Neural progenitor cell (in vitro differentiated cells): ENCODE data around the gene NPTN. TPM values are rescaled to one million over a fixed set of nuclear protein-coding genes. Genes with fewer than 3 reads are reported as not detected.

Experiments
- DNase-seq: peaks from one replicate; pipeline ENCODE4 v3.0.0-alpha.2; 2016; ENCODE audit warnings: low spot score
- H2AFZ ChIP-seq: fragments of 200-600 bp; sonication (generic); replicated peaks from 2 replicates; pipeline ENCODE4 v1.6.1; 2016; ENCODE audit warnings: antibody characterized with exemption
- H3F3A ChIP-seq: fragments of 200-600 bp; sonication (generic); 2 replicates; pipeline ENCODE4 v1.6.1; 2016; ENCODE audit warnings: antibody characterized with exemption, low read depth
- H3K27ac ChIP-seq: fragments of 200-600 bp; sonication (generic); 2 replicates; pipeline ENCODE4 v1.5.1; 2016; ENCODE audit warnings: mild to moderate bottlenecking
- H3K27me3 ChIP-seq: fragments of 200-600 bp; sonication (generic); 2 replicates; pipeline ENCODE4 v1.6.1; 2016; ENCODE audit warnings: mild to moderate bottlenecking, moderate library complexity
- H3K36me3 ChIP-seq: fragments of 200-600 bp; sonication (generic); 2 replicates; pipeline ENCODE4 v1.5.1; 2016
- H3K4me1 ChIP-seq: fragments of 200-600 bp; sonication (generic); 2 replicates; pipeline ENCODE4 v1.6.1; 2016; ENCODE audit warnings: mixed run types
- H3K4me2 ChIP-seq: fragments of 200-600 bp; sonication (generic); 2 replicates; pipeline ENCODE4 v1.6.1; 2016
- H3K4me3 ChIP-seq: fragments of 200-600 bp; sonication (generic); 2 replicates; pipeline ENCODE4 v1.5.1; 2016
- H3K79me2 ChIP-seq: fragments of 200-600 bp; sonication (generic); 2 replicates; pipeline ENCODE4 v1.6.1; 2016; ENCODE audit warnings: low read depth
- H3K9ac ChIP-seq: fragments of 200-600 bp; sonication (generic); 2 replicates; pipeline ENCODE4 v1.6.1; 2016
- H3K9me3 ChIP-seq: fragments of 200-600 bp; sonication (generic); 2 replicates; pipeline ENCODE4 v1.5.1; 2016; ENCODE audit warnings: low read depth
- H4K20me1 ChIP-seq: fragments of 200-600 bp; sonication (generic); 2 replicates; pipeline ENCODE4 v1.6.1; 2016; ENCODE audit warnings: low read depth
- H3K27ac Mint-ChIP-seq: 3 replicates; pipeline ENCODE4 v1.8.0; 2021; ENCODE audit warnings: mixed read lengths
- H3K27me3 Mint-ChIP-seq: 2 replicates; pipeline ENCODE4 v1.8.0; 2022; ENCODE audit warnings: low read depth, mild to moderate bottlenecking, inconsistent platforms, moderate library complexity, mixed read lengths; ENCODE audit not compliant: insufficient read depth
- H3K36me3 Mint-ChIP-seq: 3 replicates; pipeline ENCODE4 v1.8.0; 2021; ENCODE audit warnings: mixed read lengths
- H3K4me1 Mint-ChIP-seq: 3 replicates; pipeline ENCODE4 v1.8.0; 2021; ENCODE audit warnings: mixed read lengths
- H3K4me3 Mint-ChIP-seq: 3 replicates; pipeline ENCODE4 v1.8.0; 2021; ENCODE audit warnings: mild to moderate bottlenecking, moderate library complexity, mixed read lengths
- H3K9me3 Mint-ChIP-seq: 3 replicates; pipeline ENCODE4 v1.8.0; 2020; ENCODE audit warnings: mixed read lengths
- EZH2 ChIP-seq: fragments of 200-600 bp; sonication (generic); IDR thresholded peaks from 2 replicates; pipeline ENCODE4 v1.6.1; 2017; ENCODE audit warnings: antibody characterized with exemption, mild to moderate bottlenecking, moderate library complexity
- EZH2phosphoT487 ChIP-seq: fragments of 200-600 bp; sonication (generic); IDR thresholded peaks from 2 replicates; pipeline ENCODE4 v1.6.1; 2017; ENCODE audit warnings: antibody characterized with exemption
- total RNA-seq: library from RNA; depleted of rRNA; stranded (reverse); fragments of >200 nt; gene quantifications from 2 replicates; pipeline ENCODE4 v1.2.3, GENCODE V29; 2015; ENCODE audit warnings: low replicate concordance
- TF ChIP-seq, protein P1 (sequence below): fragments of 200-600 bp; sonication (generic); IDR thresholded peaks from 2 replicates; pipeline ENCODE4 v1.5.1; 2017; ENCODE audit warnings: antibody characterized with exemption, mild to moderate bottlenecking

NPTN gene
- total RNA-seq, 1 donor from 2014 or later: 110 TPM

DNA sequence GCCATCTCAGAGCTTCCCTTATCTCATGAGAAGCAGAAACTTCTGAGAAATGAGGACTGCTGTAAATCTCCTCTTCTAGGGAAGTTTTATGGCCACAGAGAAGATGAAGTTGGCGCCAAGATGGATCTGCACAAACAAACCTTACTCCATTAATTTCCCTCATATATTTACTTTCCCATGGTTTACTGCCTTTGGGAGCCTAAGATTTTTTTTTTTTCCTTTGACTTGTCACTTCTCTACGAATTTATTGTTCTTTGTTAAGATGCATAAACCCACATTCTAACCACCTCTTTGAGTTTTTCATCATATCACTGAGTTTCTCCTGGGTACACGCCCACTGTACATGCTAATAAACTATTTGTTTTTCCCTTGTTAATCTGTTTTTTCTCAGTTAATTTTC is 21.5 kb upstream of the NPTN start:
- Histone ChIP-seq H3K79me2 (no peaks in the 10 kb centered on the region), H3K4me3 (no peak overlapping the region), H3K27me3 (no peaks in the 10 kb centered on the region), H3K4me2 (no peak overlapping the region), H2AFZ (no peak overlapping the region), H4K20me1 (no peaks in the 10 kb centered on the region), H3K9ac (no peak overlapping the region), H3K36me3 (no peaks in the 10 kb centered on the region), H3K27ac (no peak overlapping the region), H3K4me1 (no peaks in the 10 kb centered on the region), H3K9me3 (no peaks in the 10 kb centered on the region), H3F3A (no peaks in the 10 kb centered on the region)
- Mint-ChIP-seq H3K27me3 (no peaks in the 10 kb centered on the region), H3K27ac (no peak overlapping the region), H3K9me3 (no peaks in the 10 kb centered on the region), H3K36me3 (no peaks in the 10 kb centered on the region), H3K4me1 (no peaks in the 10 kb centered on the region), H3K4me3 (no peak overlapping the region)
- TF ChIP-seq EZH2 (no peak), EZH2phosphoT487 (no peak)
- TF ChIP-seq, protein P1, sequence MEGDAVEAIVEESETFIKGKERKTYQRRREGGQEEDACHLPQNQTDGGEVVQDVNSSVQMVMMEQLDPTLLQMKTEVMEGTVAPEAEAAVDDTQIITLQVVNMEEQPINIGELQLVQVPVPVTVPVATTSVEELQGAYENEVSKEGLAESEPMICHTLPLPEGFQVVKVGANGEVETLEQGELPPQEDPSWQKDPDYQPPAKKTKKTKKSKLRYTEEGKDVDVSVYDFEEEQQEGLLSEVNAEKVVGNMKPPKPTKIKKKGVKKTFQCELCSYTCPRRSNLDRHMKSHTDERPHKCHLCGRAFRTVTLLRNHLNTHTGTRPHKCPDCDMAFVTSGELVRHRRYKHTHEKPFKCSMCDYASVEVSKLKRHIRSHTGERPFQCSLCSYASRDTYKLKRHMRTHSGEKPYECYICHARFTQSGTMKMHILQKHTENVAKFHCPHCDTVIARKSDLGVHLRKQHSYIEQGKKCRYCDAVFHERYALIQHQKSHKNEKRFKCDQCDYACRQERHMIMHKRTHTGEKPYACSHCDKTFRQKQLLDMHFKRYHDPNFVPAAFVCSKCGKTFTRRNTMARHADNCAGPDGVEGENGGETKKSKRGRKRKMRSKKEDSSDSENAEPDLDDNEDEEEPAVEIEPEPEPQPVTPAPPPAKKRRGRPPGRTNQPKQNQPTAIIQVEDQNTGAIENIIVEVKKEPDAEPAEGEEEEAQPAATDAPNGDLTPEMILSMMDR: no peak
- DNase-seq: no peak

DNA sequence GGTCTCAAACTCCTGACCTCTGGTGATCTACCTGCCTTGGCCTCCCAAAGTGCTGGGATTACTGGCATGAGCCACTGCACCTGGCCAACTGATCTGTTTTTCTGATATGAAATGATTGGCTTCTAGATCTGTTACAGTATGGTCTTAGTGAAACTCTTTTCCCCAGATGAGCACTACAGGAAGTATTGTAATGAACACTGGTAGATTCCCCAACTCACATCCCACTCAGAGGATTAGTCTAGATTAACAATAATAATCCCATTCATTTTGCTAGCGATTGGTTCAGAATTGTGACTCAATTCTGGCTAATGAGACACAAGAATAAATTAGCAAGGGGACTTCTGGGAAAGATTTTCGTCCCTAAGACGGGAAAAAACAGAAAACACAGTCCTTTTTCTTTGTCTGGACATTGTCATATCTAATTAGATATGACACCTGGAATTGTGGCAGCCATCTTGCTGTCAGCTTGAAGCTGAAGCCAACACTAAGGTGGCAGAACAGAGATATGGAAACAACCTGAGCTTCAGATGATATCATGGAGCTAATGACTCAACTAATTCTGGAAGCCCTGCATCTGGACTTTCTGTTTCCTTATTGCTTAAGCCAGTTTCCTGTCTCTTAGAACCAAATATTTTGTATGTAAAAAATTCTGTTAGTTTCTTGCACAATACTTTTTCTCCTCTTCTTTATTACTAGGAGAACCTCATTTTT is 17.4 kb upstream of the NPTN start:
- Mint-ChIP-seq H3K4me1 (no peaks in the 10 kb centered on the region), H3K4me3 (no peak overlapping the region), H3K27me3 (peaks cover 2% of the 10 kb centered on the region), H3K27ac (no peak overlapping the region), H3K36me3 (no peaks in the 10 kb centered on the region), H3K9me3 (no peaks in the 10 kb centered on the region)
- DNase-seq: no peak
- H3K27me3 ChIP-seq: no peaks in the 10 kb centered on the region
- H2AFZ ChIP-seq: no peak overlapping the region
- no peaks in the 10 kb centered on the region for H3K36me3 ChIP-seq
- no peak overlapping the region for H3K4me2 ChIP-seq
- no peaks in the 10 kb centered on the region for H3F3A ChIP-seq
- H3K4me1 ChIP-seq: no peaks in the 10 kb centered on the region
- no peak overlapping the region for H3K9ac ChIP-seq
- H3K9me3 ChIP-seq: no peaks in the 10 kb centered on the region
- H4K20me1 ChIP-seq: no peaks in the 10 kb centered on the region
- no peak overlapping the region for H3K4me3 ChIP-seq
- TF ChIP-seq, protein P1: no peak
- TF ChIP-seq EZH2 (no peak), EZH2phosphoT487 (no peak)
- H3K27ac ChIP-seq: no peak overlapping the region
- no peaks in the 10 kb centered on the region for H3K79me2 ChIP-seq

DNA sequence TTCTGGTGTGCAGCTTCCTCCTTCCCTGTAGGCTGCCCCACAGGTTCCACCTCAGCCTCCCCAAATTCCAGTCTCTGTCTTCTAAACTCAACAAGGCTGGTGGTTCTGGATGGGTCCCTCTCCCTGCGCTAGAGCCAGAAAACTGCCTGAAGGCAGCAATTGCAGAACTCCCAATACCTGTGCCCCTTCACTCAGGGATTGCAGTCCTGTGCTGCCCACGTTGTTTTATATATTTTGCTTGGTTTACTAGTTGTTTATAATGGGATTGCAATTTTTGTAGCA is 14.8 kb upstream of the NPTN start:
- H3K36me3 ChIP-seq: no peaks in the 10 kb centered on the region
- no peak overlapping the region for H3K4me3 Mint-ChIP-seq
- no peaks in the 10 kb centered on the region for H3K9me3 ChIP-seq
- H4K20me1 ChIP-seq: no peaks in the 10 kb centered on the region
- DNase-seq: no peak
- H2AFZ ChIP-seq: peak overlapping the region; percentile 40
- H3K4me2 ChIP-seq: no peak overlapping the region
- no peak overlapping the region for H3K27ac Mint-ChIP-seq
- no peak overlapping the region for H3K4me3 ChIP-seq
- peaks cover 2% of the 10 kb centered on the region for H3K27me3 Mint-ChIP-seq
- H3K9me3 Mint-ChIP-seq: no peaks in the 10 kb centered on the region
- H3K79me2 ChIP-seq: no peaks in the 10 kb centered on the region
- H3K4me1 Mint-ChIP-seq: no peaks in the 10 kb centered on the region
- H3K27me3 ChIP-seq: no peaks in the 10 kb centered on the region
- H3F3A ChIP-seq: no peaks in the 10 kb centered on the region
- no peaks in the 10 kb centered on the region for H3K4me1 ChIP-seq
- no peak for TF ChIP-seq EZH2
- no peak for TF ChIP-seq EZH2phosphoT487
- TF ChIP-seq, protein P1: no peak
- H3K36me3 Mint-ChIP-seq: no peaks in the 10 kb centered on the region
- no peak overlapping the region for H3K9ac ChIP-seq
- no peak overlapping the region for H3K27ac ChIP-seq
